HepG2 (cell line): Measurements from ENCODE around the gene CARD19. TPM values are rescaled to one million over a fixed set of nuclear protein-coding genes. Genes with fewer than 3 reads are reported as not detected.

ENCODE experiments used
- ATAD3A ChIP-seq: sonication (generic); formaldehyde crosslinking; IDR thresholded peaks from 2 replicates; pipeline ENCODE4 v1.4.0; 2020; ENCODE audit warnings: missing genetic modification reagents
- DR1 ChIP-seq: sonication (generic); formaldehyde crosslinking; IDR thresholded peaks from 2 replicates; pipeline ENCODE4 v1.8.0; 2021; ENCODE audit warnings: mild to moderate bottlenecking, missing genetic modification reagents, inconsistent platforms
- IKZF1 ChIP-seq: fragments of 450-650 bp; IDR thresholded peaks from 2 replicates; pipeline ENCODE4 v1.7.1; 2016
- LCORL ChIP-seq, 2 experiments: fragments of 450-650 bp in 1 of 2; sonication (generic) in 1 of 2; formaldehyde crosslinking in 1 of 2; IDR thresholded peaks; 2 replicates each; pipeline versions ENCODE4 v1.5.0 to v1.6.1; 2017 to 2020; ENCODE audit warnings: antibody characterized with exemption in 1 of 2, missing genetic modification reagents in 1 of 2
- MIER2 ChIP-seq: IDR thresholded peaks from 2 replicates; pipeline ENCODE4 v1.6.1; 2016; ENCODE audit warnings: missing biosample characterization, missing genetic modification reagents
- MIER3 ChIP-seq: IDR thresholded peaks from 2 replicates; pipeline ENCODE4 v1.6.1; 2016; ENCODE audit warnings: missing compliant biosample characterization, borderline replicate concordance
- NR2F2 ChIP-seq: IDR thresholded peaks from 2 replicates; pipeline ENCODE4 v1.6.1; 2012; ENCODE audit warnings: low read depth, inconsistent platforms, borderline replicate concordance
- RBFOX2 ChIP-seq: fragments of 200-400 bp; formaldehyde crosslinking; IDR thresholded peaks from 2 replicates; pipeline ENCODE4 v1.6.1; 2017; ENCODE audit warnings: low read depth, mild to moderate bottlenecking, low read length
- SALL1 ChIP-seq: sonication (generic); formaldehyde crosslinking; IDR thresholded peaks from 2 replicates; pipeline ENCODE4 v1.8.0; 2022; ENCODE audit warnings: mild to moderate bottlenecking, missing genetic modification reagents
- TEAD2 ChIP-seq: sonication (generic); formaldehyde crosslinking; IDR thresholded peaks from 2 replicates; pipeline ENCODE4 v1.9.0; 2021; ENCODE audit warnings: missing genetic modification reagents
- ZBTB20 ChIP-seq: sonication (generic); formaldehyde crosslinking; IDR thresholded peaks from 2 replicates; pipeline ENCODE4 v1.8.1; 2023; ENCODE audit warnings: missing genetic modification reagents, low read depth, mild to moderate bottlenecking, borderline replicate concordance
- ZNF20 ChIP-seq: sonication (generic); formaldehyde crosslinking; IDR thresholded peaks from 2 replicates; pipeline ENCODE4 v1.4.0; 2020; ENCODE audit warnings: mild to moderate bottlenecking, moderate library complexity, missing genetic modification reagents
- ZNF451 ChIP-seq: sonication (generic); formaldehyde crosslinking; IDR thresholded peaks from 2 replicates; pipeline ENCODE4 v1.5.0; 2020; ENCODE audit warnings: mild to moderate bottlenecking, missing genetic modification reagents
- ZNF460 ChIP-seq: sonication (generic); formaldehyde crosslinking; IDR thresholded peaks from 2 replicates; pipeline ENCODE4 v1.5.1; 2020; ENCODE audit warnings: missing genetic modification reagents, mild to moderate bottlenecking, borderline replicate concordance
- ZNF772 ChIP-seq: sonication (generic); formaldehyde crosslinking; IDR thresholded peaks from 2 replicates; pipeline ENCODE4 v1.5.0; 2020; ENCODE audit warnings: mild to moderate bottlenecking, missing genetic modification reagents
- polyA plus RNA-seq, 8 experiments: library from polyadenylated mRNA; depleted of rRNA in 3 of 8; stranded (reverse) in 7 of 8; unstranded in 1 of 8; fragments of >200 nt; fragmentation: Illumina TruSeq in 4 of 8; extraction: Trizol in 4 of 8; gene quantifications; 2 replicates each; pipeline versions ENCODE4 v1.2.1 to v1.2.3, GENCODE V29; 2011 to 2016; ENCODE audit warnings: low read depth in 4 of 8, missing spikeins in 1 of 8, mixed read lengths in 1 of 8; ENCODE audit not compliant: insufficient read depth in 1 of 8
- total RNA-seq, 5 experiments: library from RNA; depleted of rRNA; stranded (reverse); fragments of >200 nt; fragmentation: Illumina TruSeq; extraction: Trizol; gene quantifications; 2 replicates each; pipeline ENCODE4 v1.2.3, GENCODE V29; 2016; ENCODE audit warnings: low read depth in 1 of 5
- TF ChIP-seq, protein P1 (sequence below): sonication (generic); formaldehyde crosslinking; conservative IDR thresholded peaks from 2 replicates; pipeline ENCODE4 v1.8.1; 2023; ENCODE audit warnings: missing genetic modification reagents
- TF ChIP-seq, protein P2 (sequence below): sonication (generic); formaldehyde crosslinking; IDR thresholded peaks from 2 replicates; pipeline ENCODE4 v1.8.0; 2023; ENCODE audit warnings: mild to moderate bottlenecking, missing genetic modification reagents
- TF ChIP-seq, protein P3 (sequence below): IDR thresholded peaks from 2 replicates; pipeline ENCODE4 v1.6.1; 2016; ENCODE audit warnings: low read depth, control low read depth
- TF ChIP-seq, protein P4 (sequence below): sonication (generic); formaldehyde crosslinking; IDR thresholded peaks from 2 replicates; pipeline ENCODE4 v1.8.1; 2023; ENCODE audit warnings: mild to moderate bottlenecking, missing genetic modification reagents
- TF ChIP-seq, protein P5 (sequence below): sonication (generic); formaldehyde crosslinking; IDR thresholded peaks from 2 replicates; pipeline ENCODE4 v1.4.0; 2020; ENCODE audit warnings: missing genetic modification reagents, borderline replicate concordance
- TF ChIP-seq, protein P6 (sequence below): sonication (generic); formaldehyde crosslinking; IDR thresholded peaks from 2 replicates; pipeline ENCODE4 v1.8.0; 2022; ENCODE audit warnings: mild to moderate bottlenecking, missing genetic modification reagents

Gene CARD19
- total and polyA plus RNA-seq, 2 of the 13 experiments (the other 11 are each of a cell fraction or from before 2014, with no cell fraction given), result 18.4 to 47.2 TPM

DNA sequence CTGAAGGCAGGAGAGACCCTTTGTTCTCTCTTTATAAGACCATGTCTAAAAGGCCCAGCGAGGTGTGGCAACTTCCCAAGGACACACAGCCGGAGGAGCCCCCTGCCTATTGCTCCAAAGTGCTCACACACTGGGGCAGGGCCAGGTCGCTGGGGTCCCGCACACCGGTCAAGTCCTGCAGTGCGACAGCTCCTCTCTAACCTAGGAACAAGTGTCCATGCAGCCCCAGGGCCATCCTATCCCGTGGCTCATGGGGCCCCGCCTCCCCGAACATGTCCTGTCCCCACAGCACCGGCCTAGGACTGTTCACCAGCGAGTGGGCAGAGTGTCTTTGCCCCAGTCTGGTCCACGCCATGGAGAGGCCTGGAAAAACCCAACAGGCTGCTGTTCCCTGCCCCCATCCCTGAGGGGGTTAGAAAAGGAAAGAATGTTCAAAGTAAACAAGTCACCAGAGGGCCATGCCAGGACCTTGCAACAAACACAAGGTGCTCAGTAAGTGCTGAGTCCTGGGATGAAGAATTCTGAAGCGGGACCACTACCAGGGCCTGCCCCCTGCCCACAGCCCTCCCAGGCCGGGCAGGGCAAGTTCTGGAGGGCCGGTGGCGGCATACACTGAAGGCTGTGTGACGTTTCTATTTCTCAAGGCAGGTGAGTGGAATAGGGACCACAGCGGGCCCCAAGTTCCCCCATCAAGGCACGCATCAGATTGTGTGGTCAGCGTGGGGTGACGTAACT is 37.1 kb downstream of the CARD19 start (continued):
- TF ChIP-seq, protein P1, sequence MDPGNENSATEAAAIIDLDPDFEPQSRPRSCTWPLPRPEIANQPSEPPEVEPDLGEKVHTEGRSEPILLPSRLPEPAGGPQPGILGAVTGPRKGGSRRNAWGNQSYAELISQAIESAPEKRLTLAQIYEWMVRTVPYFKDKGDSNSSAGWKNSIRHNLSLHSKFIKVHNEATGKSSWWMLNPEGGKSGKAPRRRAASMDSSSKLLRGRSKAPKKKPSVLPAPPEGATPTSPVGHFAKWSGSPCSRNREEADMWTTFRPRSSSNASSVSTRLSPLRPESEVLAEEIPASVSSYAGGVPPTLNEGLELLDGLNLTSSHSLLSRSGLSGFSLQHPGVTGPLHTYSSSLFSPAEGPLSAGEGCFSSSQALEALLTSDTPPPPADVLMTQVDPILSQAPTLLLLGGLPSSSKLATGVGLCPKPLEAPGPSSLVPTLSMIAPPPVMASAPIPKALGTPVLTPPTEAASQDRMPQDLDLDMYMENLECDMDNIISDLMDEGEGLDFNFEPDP (CRISPR knock-in tag), result 0 out of 2 replicates have a peak, but pooled peaks have one; percentile 62
- TF ChIP-seq, protein P2, sequence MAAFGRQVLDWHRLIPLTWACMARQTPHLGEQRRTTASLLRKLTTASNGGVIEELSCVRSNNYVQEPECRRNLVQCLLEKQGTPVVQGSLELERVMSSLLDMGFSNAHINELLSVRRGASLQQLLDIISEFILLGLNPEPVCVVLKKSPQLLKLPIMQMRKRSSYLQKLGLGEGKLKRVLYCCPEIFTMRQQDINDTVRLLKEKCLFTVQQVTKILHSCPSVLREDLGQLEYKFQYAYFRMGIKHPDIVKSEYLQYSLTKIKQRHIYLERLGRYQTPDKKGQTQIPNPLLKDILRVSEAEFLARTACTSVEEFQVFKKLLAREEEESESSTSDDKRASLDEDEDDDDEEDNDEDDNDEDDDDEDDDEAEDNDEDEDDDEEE (CRISPR knock-in tag), result no peak
- TF ChIP-seq, protein P3, sequence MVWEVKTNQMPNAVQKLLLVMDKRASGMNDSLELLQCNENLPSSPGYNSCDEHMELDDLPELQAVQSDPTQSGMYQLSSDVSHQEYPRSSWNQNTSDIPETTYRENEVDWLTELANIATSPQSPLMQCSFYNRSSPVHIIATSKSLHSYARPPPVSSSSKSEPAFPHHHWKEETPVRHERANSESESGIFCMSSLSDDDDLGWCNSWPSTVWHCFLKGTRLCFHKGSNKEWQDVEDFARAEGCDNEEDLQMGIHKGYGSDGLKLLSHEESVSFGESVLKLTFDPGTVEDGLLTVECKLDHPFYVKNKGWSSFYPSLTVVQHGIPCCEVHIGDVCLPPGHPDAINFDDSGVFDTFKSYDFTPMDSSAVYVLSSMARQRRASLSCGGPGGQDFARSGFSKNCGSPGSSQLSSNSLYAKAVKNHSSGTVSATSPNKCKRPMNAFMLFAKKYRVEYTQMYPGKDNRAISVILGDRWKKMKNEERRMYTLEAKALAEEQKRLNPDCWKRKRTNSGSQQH (CRISPR knock-in tag), result no peak; the same call in 1 of the 2 replicates
- TF ChIP-seq ATAD3A, result no peak
- no peak for TF ChIP-seq IKZF1
- no peak for TF ChIP-seq MIER3 (CRISPR knock-in tag)
- TF ChIP-seq, protein P4, sequence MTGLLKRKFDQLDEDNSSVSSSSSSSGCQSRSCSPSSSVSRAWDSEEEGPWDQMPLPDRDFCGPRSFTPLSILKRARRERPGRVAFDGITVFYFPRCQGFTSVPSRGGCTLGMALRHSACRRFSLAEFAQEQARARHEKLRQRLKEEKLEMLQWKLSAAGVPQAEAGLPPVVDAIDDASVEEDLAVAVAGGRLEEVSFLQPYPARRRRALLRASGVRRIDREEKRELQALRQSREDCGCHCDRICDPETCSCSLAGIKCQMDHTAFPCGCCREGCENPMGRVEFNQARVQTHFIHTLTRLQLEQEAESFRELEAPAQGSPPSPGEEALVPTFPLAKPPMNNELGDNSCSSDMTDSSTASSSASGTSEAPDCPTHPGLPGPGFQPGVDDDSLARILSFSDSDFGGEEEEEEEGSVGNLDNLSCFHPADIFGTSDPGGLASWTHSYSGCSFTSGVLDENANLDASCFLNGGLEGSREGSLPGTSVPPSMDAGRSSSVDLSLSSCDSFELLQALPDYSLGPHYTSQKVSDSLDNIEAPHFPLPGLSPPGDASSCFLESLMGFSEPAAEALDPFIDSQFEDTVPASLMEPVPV (CRISPR knock-in tag), result peak; percentile 61; the same call in 1 of the 2 replicates
- TF ChIP-seq ZNF20 (CRISPR knock-in tag), result no peak
- TF ChIP-seq NR2F2, result no peak
- TF ChIP-seq RBFOX2, result no peak
- no peak for TF ChIP-seq SALL1 (CRISPR knock-in tag)
- TF ChIP-seq ZBTB20, result no peak
- no peak for TF ChIP-seq ZNF460 (CRISPR knock-in tag)
- TF ChIP-seq, protein P5, sequence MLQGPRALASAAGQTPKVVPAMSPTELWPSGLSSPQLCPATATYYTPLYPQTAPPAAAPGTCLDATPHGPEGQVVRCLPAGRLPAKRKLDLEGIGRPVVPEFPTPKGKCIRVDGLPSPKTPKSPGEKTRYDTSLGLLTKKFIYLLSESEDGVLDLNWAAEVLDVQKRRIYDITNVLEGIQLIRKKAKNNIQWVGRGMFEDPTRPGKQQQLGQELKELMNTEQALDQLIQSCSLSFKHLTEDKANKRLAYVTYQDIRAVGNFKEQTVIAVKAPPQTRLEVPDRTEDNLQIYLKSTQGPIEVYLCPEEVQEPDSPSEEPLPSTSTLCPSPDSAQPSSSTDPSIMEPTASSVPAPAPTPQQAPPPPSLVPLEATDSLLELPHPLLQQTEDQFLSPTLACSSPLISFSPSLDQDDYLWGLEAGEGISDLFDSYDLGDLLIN (CRISPR knock-in tag), result 0 out of 2 replicates have a peak, but pooled peaks have one; percentile 49
- no peak; the same call in 1 of the 2 replicates for TF ChIP-seq DR1 (CRISPR knock-in tag)
- TF ChIP-seq, protein P6, sequence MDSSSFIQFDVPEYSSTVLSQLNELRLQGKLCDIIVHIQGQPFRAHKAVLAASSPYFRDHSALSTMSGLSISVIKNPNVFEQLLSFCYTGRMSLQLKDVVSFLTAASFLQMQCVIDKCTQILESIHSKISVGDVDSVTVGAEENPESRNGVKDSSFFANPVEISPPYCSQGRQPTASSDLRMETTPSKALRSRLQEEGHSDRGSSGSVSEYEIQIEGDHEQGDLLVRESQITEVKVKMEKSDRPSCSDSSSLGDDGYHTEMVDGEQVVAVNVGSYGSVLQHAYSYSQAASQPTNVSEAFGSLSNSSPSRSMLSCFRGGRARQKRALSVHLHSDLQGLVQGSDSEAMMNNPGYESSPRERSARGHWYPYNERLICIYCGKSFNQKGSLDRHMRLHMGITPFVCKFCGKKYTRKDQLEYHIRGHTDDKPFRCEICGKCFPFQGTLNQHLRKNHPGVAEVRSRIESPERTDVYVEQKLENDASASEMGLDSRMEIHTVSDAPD (CRISPR knock-in tag), result no peak
- TF ChIP-seq ZNF772 (CRISPR knock-in tag), result no peak
- TF ChIP-seq TEAD2 (CRISPR knock-in tag), result no peak
- no peak for TF ChIP-seq MIER2 (CRISPR knock-in tag)
- peak; percentile 21; the same call in 1 of the 2 replicates for TF ChIP-seq ZNF451 (CRISPR knock-in tag)
- no peak for TF ChIP-seq LCORL (IDR thresholded peaks at IDR 0.05)
- no peak; the same call in none of the 2 replicates for TF ChIP-seq LCORL (CRISPR knock-in tag; IDR thresholded peaks at IDR 0.05)
